G401.6 (cell line): ENCODE data around the gene TM4SF5.
"Not testable (repeated sequence)": the region's sequence is repeated elsewhere in the genome, so short reads cannot be mapped to it uniquely, and the experiment has no call there.

Source experiments
- FAIRE-seq: peaks from 2 replicates; lab custom pipeline; 2012; peaks lifted over from hg19 to GRCh38; lab: Jason Lieb, UNC

The TM4SF5 gene

DNA sequence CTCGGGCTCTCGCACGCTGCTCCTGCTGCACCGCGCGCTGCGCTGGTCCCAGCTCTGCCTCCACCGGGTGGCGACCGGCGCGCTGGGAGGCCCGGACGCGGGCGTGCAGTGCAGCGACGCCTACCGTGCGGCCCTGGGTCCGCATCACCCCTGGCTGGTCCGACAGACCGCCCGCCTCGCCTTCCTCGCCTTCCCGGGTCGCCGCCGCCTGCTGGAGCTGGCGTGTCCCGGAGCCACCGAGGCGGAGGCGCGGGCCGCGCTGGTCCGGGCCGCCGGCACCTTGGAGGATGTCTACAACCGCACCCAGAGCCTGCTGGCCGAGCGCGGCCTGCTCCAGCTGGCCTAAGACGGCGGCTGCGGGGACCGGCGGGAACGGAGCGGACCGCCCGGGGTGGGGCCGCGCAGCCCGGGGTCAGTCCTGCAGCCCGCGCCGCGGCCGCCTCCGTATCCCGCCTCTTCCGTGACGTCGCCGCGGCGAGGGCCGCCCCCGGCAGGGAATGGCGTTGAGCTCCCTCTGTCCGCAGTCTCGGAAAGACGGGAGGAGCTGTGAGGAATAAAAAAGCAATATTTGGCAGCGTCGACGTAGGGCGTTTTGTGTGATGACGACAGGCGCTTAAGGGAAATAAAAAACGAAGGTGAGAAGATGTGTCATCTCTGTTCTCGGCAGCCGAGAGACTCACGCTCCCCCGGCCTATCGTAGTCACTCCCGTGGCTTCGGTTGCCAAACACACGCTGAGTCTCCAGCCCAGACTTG, 18.4 kb downstream of the TM4SF5 start:
- FAIRE-seq: no peak

DNA sequence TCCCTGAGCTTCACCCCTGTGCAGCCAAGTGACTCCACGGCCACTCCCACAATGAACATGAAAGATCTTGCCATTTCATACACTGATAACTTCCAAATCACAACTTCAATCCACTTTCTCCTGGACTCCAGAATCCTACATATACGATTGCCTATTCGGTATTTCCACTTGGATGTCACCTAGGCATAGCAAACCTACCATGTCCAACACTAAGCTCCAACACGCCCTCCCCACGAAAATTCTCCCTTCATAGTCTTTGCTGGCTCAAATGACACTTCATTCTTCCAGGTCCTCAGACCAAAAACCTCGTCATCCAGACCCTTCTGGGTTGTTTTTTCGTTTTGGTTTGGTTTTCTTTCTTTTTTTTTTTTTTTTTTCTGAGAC, 19.0 kb downstream of the TM4SF5 start:
- FAIRE-seq: no peak

DNA sequence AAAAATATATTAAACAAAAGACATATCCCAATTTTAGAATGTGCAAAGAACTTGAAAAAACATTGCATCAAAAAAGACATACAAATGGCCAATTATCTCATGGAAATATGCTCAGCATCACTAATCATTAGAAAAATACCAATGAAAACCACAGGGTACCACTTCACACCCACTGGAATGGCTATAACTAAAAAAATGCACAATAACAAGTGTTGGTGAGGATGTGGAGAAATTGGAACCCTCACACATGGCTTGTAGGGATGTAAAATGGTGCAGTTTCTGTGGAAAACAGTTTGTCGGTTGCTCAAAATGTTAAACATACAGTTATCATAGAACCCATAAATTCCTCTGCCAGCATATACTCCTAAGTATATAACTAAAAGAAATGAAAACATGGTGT, 23.5 kb downstream of the TM4SF5 start:
- FAIRE-seq: no peak

DNA sequence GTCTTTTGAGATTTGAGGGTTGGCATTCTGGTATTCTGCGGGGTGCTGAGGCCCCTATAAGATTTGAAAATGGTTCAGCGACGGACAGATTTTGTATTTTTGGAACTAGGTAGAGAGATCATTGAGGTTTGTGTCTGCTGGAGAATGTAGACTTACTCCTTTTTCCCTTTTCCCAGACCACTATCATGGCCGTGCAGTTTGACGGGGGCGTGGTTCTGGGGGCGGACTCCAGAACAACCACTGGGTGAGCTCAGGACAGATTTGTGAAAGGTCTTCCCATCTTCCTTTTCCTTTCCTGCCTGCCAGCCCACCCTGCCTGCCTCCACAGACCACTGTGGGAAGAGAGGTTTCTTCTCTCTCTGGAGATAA, 24.9 kb downstream of the TM4SF5 start:
- peak; percentile 69 for FAIRE-seq

DNA sequence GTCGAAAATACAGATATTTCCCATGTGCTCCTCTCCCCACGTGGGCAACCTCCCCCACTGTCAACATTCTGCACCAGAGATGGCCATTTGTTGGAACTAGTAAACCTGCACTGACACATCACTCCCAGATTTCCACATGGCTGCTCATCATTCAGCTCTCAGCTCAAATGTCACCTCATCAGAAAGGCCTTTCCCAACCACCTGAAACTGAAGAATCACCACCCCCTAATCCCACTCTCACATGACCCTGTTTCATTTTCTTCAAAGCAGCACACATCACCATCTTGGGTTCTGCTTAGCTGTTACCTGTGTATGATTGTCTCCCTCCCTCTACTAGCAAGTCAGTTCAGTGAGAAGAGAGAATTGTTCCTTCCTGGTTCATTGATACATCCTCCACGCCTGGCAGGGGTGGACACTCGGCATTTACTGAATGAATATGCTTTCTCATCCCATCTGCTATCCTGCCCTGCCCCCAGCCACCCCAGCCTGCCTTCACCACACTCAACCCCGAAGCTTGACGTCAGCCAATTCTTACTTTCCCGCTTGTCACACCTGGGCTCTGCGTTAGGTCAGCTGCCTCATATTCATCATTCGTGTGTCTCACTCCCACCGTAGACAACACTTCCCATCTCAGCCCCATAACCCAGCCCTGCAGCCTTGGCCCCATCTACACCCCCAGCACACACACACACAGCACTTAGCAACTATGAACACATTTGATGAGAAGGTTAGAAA, 28.9 kb downstream of the TM4SF5 start:
- no peak for FAIRE-seq

DNA sequence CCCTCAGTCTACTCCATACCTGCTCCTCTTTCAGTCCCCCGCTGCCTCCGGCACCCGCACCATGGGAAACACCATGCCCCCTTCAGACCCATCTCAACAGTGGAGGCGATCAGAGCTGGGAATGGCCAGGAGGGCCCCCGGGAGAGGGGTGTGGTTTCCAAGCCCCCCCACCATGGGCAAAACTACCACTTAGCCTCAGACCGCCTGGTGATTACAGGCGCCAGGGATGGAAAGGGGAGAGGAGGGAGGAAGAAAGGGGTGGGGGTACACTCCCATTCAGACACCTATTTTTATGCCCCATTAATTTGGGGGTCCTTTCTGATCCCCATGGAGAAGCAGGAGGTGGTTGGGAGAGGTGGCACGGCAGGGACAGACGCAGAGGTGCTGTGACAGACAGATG, 30.5 kb downstream of the TM4SF5 start, which contains the start of gene C17orf114:
C17orf114 (minus strand) TSS at position 101 of the 400 bp plus-strand sequence.
- no peak for FAIRE-seq

DNA sequence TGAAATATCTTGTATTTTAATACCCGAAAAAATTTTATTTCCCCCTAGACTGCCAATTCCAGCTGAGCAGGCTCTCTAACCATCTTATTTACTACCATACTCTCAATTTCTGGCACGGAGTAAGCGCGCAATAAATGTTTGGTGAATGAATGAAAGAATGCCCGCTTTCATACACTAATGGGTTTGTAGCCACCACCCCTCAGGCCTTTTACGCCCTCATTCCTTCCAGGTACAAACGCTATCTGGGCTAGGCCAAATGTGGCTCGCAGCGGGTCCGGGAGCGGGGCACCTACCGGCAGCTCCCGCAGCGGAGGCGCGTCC, 34.7 kb downstream of the TM4SF5 start:
- no peak for FAIRE-seq

DNA sequence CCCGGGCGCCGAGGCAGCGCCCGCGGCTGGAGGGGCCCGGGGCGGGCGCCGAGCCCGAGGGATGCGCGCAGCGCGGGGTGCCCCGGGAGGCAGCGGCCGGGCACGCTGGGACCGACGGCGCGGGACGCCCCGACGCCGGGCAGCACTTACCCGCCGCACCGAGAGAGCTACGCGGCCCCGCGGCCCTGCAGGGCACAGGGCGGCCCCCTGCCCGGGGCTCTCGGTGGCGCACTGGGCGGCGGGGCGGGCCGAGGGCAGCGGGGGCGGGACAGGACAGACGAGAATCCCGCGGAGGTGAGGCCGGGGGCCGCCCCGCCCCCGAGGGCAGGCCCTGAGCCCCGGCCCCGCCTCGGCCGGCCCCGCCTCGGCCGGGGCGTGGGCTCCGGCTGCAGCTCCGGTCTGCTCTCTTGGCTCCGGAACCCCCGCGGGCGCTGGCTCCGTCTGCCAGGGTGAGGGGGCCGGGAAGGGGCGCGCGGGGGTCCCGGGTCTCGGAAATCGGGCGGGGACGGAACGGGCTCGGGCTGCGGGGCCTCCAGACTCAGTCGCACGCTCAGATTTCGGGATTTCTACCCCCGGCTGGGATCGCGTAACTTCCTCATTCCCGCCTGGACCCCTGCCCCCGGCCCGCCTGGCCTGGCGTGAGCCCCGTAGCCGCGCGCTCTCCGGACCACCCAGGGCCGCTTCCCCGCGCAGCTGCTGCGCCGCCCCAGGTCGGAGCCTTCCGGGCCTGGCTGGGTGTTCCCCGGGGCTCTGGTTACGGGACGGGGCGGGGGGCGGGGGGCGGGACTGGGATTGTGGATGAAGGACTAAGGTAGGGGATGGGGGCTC, 35.3 kb downstream of the TM4SF5 start, which contains the start of gene PLD2:
PLD2 (plus strand) TSS at position 376 of the 828 bp plus-strand sequence. CDS start 621 bp downstream, outside the sequence.
- FAIRE-seq: no peak

DNA sequence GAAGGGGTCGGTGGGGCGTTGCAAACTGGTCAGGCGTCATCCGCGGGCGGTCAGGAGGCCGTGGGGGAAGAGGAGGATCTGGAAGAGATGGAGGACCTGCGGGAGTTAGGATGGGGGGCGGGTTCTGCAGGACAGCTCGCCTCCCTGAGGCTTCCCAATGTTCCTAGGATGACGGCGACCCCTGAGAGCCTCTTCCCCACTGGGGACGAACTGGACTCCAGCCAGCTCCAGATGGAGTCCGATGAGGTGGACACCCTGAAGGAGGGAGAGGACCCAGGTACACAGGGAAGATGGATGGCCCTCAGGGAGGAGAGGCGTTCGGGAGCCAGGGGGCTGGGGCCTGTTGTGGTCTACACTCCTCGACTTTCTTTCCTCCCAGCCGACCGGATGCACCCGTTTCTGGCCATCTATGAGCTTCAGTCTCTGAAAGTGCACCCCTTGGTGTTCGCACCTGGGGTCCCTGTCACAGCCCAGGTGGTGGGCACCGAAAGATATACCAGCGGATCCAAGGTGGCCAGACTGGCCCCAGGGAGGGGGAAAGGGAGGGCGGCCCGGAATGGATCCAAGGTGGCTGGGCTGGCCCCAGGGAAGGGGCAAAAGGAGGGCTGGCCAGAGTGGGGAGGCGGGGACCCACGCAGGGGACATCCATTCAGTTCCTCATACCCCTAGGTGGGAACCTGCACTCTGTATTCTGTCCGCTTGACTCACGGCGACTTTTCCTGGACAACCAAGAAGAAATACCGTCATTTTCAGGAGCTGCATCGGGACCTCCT, 36.1 kb downstream of the TM4SF5 start:
- no peak for FAIRE-seq

DNA sequence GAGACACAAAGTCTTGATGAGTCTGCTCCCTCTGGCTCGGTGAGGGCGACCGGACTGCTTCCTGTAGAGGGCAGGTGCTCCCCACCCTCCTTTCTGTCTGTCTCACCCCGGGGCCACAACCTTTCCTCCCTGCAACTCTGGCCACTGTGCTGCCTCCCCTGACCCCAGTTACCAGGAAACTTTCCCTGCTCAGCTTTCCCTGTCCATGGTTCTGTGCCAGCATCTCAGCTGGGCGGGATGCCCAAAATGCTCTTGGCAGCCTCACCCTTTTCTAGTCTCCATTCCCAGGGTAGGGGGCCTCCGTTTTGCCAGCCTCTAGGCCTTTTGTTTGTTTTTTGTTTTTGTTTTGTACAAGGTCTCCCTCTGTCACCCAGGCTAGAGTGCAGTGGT, 36.7 kb downstream of the TM4SF5 start:
- FAIRE-seq: no peak

DNA sequence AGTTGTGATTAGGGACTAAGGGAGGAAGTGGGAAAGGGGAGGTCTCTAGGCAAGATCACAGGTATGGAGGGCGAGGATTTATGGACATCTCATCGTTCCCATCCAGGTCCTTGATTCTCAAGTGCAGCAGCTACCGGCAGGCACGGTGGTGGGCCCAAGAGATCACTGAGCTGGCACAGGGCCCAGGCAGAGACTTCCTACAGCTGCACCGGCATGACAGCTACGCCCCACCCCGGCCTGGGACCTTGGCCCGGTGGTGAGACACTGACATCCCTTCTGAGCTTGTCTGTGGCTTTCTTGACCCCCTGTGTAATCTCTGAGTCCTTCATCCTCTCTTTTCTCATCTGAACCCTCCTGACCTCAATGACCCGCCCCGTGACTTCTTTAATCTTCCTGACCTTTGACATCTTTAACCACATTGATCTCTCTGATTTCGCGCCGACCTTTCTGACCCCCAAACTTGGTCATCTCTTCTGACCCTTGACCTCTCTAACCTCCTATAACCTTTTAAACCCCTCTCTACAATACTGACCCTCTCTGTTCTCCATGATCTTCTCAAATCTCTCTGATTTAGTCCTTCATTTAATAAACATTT, 39.1 kb downstream of the TM4SF5 start:
- no peak for FAIRE-seq

DNA sequence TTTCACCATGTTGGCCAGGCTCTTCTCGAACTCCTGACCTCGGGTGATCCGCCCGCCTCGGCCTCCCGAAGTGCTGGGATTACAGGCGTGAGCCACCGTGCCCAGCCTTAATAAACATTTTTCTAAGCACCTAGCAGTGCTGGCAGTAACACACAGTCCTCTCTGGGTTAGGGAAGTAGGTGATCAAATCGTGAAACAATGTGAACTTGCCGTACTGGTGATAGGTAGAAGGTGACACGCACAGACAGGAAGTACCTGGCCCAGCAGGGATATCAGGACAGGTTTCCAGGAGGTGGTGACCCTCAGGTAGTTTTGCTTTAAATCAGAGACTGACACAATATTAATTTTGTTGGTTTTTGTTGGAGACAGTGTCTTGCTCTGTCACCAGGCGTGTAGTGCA, 39.8 kb downstream of the TM4SF5 start:
- FAIRE-seq: no peak

DNA sequence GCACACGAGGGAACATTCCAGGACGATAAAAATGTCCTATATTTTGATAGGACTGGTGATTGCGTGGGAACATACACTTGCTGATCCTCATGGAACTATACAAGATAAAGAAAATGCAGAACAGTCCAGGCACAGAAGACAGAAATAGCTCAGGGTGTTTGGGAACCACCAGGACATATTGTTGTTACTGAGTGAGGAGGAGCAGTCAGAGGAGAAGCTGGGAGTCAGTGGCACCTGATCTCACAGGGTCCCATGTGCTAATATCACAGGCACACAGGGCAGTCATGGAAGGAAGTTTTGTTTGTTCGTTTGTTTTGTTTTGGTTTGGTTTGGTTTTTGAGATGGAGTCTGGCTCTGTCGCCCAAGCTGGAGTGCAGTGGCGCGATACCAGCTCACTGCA, 41.0 kb downstream of the TM4SF5 start:
- FAIRE-seq: no peak

DNA sequence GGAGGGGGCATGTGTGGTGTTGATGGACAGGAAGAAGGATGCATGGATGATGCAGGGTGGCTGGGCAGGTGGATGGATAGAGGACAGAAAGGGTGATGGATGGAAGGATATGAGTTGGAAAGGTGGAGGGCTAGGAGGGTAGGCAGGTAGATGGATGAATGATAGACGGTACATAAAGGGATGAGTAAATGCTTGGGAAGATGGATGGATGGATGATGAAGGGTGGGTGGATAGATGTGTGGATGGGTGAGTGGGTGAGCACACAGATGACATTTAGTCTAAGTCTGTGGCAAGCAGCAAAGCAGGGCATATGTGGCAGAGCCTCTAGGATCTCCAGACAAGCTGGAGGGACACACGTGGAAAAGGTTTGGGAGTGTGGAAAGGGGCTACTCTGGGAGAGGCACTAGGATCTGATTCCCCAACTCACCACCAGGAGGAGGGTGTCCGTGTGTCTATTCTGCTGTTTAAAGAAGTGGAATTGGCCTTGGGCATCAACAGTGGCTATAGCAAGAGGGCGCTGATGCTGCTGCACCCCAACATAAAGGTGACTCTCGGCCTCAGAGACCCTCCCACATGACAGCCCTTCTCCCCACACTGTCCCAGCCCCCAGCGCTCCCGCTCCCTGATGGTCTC, 43.5 kb downstream of the TM4SF5 start:
- FAIRE-seq: no peak

DNA sequence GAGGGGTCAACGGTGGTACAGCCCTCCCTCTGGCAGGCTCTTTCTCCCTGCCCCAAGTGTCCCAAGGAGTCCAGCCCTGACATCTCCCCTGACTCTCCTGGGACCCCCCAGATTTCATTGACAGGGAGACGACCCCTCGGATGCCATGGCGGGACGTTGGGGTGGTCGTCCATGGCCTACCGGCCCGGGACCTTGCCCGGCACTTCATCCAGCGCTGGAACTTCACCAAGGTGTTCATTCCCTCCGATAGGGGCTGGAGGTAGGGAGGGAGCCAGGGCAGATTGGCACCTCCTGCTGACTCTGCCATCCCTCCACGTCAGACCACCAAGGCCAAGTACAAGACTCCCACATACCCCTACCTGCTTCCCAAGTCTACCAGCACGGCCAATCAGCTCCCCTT, 45.1 kb downstream of the TM4SF5 start:
- FAIRE-seq: no peak

DNA sequence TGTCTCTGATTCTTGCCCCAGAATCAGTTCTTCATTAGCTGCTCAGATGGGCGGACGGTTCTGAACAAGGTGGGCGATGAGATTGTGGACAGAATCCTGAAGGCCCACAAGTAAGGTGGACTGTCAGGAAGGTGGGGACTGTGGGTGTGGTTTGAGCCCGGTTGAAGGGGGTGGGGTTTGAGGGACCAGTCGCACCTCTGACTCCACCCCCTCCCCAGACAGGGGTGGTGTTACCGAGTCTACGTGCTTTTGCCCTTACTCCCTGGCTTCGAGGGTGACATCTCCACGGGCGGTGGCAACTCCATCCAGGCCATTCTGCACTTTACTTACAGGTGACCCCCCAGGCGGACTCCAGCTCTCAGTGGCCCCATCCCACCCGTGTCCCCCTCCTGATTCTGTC, 46.6 kb downstream of the TM4SF5 start:
- FAIRE-seq: no peak

DNA sequence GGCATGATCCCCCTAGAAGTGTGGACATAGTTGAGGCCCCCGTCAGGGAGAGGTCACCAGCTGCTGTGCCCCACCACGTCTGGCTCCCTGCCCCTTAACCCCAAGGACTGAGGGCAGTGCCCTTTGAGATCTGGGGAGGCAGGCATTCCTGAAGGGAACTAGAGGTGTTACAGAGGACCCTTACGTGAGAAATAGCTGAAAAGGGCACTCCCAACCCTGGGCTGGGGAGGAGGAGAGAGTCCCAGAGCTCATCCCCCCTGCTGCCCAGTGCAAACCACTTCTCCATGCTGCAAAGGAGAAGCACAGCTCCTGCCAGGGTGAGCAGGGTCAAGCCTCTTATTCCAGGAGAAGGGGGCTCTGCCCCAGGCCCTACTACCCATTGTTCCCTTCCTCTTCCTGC, 51.1 kb downstream of the TM4SF5 start:
- FAIRE-seq: no peak

DNA sequence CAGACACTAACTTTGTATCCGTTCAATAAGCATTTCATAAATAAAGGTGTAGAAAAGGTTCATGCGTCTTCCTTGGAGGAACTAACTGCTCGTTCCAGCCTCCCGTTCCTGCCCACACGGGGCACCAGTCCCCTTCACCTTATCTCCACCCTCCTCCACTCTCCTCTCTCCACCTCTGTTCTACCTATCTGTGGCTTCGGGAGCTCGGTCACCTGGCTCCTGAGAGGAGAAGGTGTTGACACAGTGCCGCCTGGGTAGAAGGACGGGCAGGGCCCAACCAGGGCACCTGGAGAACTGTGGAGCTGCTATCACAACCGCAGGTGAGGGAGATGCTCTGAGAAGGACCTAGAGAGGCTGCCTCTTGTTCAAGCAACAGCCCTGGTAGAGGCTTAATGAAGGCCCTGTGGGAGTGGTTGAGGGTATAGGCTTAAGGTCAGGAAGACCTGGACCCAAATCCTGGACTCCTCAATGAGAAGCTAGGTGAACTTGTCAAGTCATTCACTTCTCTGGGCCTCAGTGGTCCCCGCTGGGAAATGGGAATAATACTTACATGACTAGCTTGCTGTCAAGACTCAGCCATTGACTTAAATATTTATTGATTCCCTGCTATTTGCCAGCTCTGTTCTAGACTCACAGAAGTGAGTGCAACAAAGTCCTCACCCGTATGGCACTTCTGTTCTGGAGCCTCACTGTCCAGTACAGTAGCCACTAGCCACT, 51.8 kb downstream of the TM4SF5 start:
- FAIRE-seq: no peak

DNA sequence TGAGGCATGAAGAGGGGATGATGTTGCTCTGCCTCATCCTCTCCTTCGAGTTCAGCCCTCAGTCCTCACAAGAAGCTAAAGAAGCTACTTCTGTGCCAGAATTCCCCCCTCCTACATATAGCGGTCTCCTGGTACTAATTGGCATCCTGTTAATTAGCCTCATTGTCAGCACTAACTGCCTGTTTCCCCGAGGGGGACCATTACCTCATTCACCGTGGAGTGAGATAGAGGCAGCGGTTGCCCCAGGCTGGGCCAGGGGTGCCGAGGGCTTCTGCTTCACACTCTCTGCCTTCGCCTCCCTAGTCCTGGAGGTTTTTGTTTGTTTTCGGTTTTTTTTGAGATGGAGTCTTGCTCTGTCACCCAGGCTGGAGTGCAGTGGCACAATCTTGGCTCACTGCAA, 55.7 kb downstream of the TM4SF5 start:
- no peak for FAIRE-seq

DNA sequence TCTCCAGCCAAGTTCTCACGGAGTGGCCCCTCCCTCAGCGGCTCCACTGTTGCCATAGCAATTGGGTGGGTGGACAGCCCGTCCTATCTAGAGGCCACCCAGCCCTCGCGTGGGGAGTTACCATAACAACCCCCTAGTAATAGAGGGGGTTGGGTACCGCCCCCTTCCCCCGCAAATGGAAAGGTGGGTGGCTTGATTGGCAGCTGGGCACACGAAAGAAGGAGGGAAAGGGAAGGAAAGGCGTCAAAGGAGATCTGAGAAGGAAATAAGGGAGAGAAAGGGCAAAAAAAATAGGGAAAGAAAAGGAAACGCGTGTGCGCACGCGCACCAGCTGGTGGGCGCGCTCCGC, 61.1 kb downstream of the TM4SF5 start:
- not testable (repeated sequence) for FAIRE-seq
